Mesodermal cell (in vitro differentiated cells): Measurements from ENCODE around the gene OTOP3. TPM values are rescaled to one million over a fixed set of nuclear protein-coding genes. Genes with fewer than 3 reads are reported as not detected.

Source experiments
- H3K27ac ChIP-seq: 2 replicates; pipeline ENCODE4 v1.7.0; 2013; ENCODE audit warnings: mild to moderate bottlenecking, low read depth, low read length, moderate library complexity; ENCODE audit not compliant: severe bottlenecking
- H3K36me3 ChIP-seq: 2 replicates; pipeline ENCODE4 v1.7.1; 2013; ENCODE audit warnings: mild to moderate bottlenecking, low read length, moderate library complexity; ENCODE audit not compliant: control insufficient read depth, insufficient read depth
- H3K4me1 ChIP-seq: one replicate; pipeline ENCODE4 v1.7.1; 2013; ENCODE audit warnings: mild to moderate bottlenecking, low read length; ENCODE audit not compliant: insufficient read depth, control insufficient read depth, poor library complexity, severe bottlenecking
- H3K4me3 ChIP-seq: 2 replicates; pipeline ENCODE4 v1.7.0; 2013; ENCODE audit warnings: low read length, control low read depth, mild to moderate bottlenecking; ENCODE audit not compliant: insufficient read depth, poor library complexity, severe bottlenecking; ENCODE audit errors: extremely low read depth
- H3K9me3 ChIP-seq: 2 replicates; pipeline ENCODE4 v1.7.1; 2013; ENCODE audit warnings: mild to moderate bottlenecking, low read length, moderate library complexity; ENCODE audit not compliant: control insufficient read depth
- WGBS, 2 experiments: methylation state at CpG; one replicate each; pipeline ENCODE4 v1.1.5; 2013; ENCODE audit warnings: missing lambda C conversion rate in 2 of 2; ENCODE audit not compliant: insufficient coverage in 2 of 2; 5-methylcytosine and 5-hydroxymethylcytosine counted together
- polyA plus RNA-seq, 2 experiments: library from polyadenylated mRNA; stranded (reverse); fragments of 50-300 nt; gene quantifications; one replicate each; pipeline ENCODE4 v1.2.3, GENCODE V29; 2013

OTOP3 gene
- not detected for polyA plus RNA-seq (2013, experiment 1 of 2)
- polyA plus RNA-seq (2013, experiment 2 of 2) = not detected

GRCh38 chr17:74935585-74936469 is at the start of gene OTOP3:
TSS of gene OTOP3 (plus strand) at chr17:74935898. CDS start at chr17:74935922, 24 bp downstream.
- no peak within 1 kb of the TSS for H3K4me3 ChIP-seq

GRCh38 chr17:74888469-74888868 is 47.2 kb upstream of the OTOP3 start:
- Histone ChIP-seq H3K27ac (no peak overlapping the region), H3K9me3 (no peaks in the 10 kb centered on the region), H3K4me3 (no peak overlapping the region), H3K4me1 (no peaks in the 10 kb centered on the region), H3K36me3 (no peaks in the 10 kb centered on the region)
- 74 to 84% methylated on average over 8 to 9 of the region's 13 CpGs for WGBS, 2 experiments

More at GRCh38 chr17:74935585-74936469, at the start of gene OTOP3:
- Histone ChIP-seq H3K4me1 (peaks cover 3% of the 10 kb centered on the region), H3K27ac (no peak within 1 kb of the TSS), H3K36me3 (no peaks in the 10 kb centered on the region), H3K9me3 (no peaks in the 10 kb centered on the region)
- WGBS, 2 experiments = 6 to 8% methylated on average over 57 to 63 of the region's 78 CpGs

- Histone ChIP-seq H3K4me1 (no peaks in the 10 kb centered on the region), H3K27ac (no peak overlapping the region), H3K4me3 (no peak overlapping the region), H3K36me3 (no peaks in the 10 kb centered on the region), H3K9me3 (no peaks in the 10 kb centered on the region)
- WGBS, 2 experiments = 92 to 97% methylated on average over 6 to 7 of the region's 7 CpGs
Observed at GRCh38 chr17:74890554-74890953, 45.1 kb upstream of the OTOP3 start.

- H3K4me3 ChIP-seq = no peak overlapping the region
- H3K36me3 ChIP-seq = no peaks in the 10 kb centered on the region
- WGBS, 2 experiments = 86 to 91% methylated on average over 16 to 17 of the region's 20 CpGs
- H3K9me3 ChIP-seq = no peaks in the 10 kb centered on the region
- no peaks in the 10 kb centered on the region for H3K4me1 ChIP-seq
- no peak overlapping the region for H3K27ac ChIP-seq
Observed at GRCh38 chr17:74892013-74892841, 43.5 kb upstream of the OTOP3 start.

GRCh38 chr17:74892974-74893911 is 42.5 kb upstream of the OTOP3 start, which contains the start of gene FADS6:
TSS of gene FADS6 (minus strand) at chr17:74893633. CDS start at chr17:74893595, 38 bp downstream.
- WGBS, 2 experiments = 8 to 11% methylated on average over 59 to 73 of the region's 86 CpGs
- Histone ChIP-seq H3K27ac (no peak within 1 kb of the TSS), H3K36me3 (no peaks in the 10 kb centered on the region), H3K9me3 (no peaks in the 10 kb centered on the region), H3K4me1 (no peaks in the 10 kb centered on the region), H3K4me3 (peak within 1 kb of the TSS; percentile 31)

- Histone ChIP-seq H3K9me3 (no peaks in the 10 kb centered on the region), H3K4me1 (no peaks in the 10 kb centered on the region), H3K4me3 (peak overlapping the region; percentile 31), H3K27ac (no peak overlapping the region), H3K36me3 (no peaks in the 10 kb centered on the region)
- 32 to 37% methylated on average over 17 to 20 of the region's 22 CpGs for WGBS, 2 experiments
Observed at GRCh38 chr17:74893936-74894671, 41.6 kb upstream of the OTOP3 start.

- Histone ChIP-seq H3K4me3 (no peak overlapping the region), H3K36me3 (no peaks in the 10 kb centered on the region), H3K4me1 (no peaks in the 10 kb centered on the region), H3K27ac (no peak overlapping the region), H3K9me3 (no peaks in the 10 kb centered on the region)
- WGBS, 2 experiments = 83 to 87% methylated on average over 10 to 11 of the region's 11 CpGs
Observed at GRCh38 chr17:74898376-74898946, 37.2 kb upstream of the OTOP3 start.

- Histone ChIP-seq H3K4me1 (no peaks in the 10 kb centered on the region), H3K4me3 (no peak overlapping the region), H3K27ac (no peak overlapping the region), H3K36me3 (no peaks in the 10 kb centered on the region), H3K9me3 (no peaks in the 10 kb centered on the region)
- whole genome bisulfite sequencing, 2 experiments = 84 to 88% methylated on average over 5 to 7 of the region's 8 CpGs
Observed at GRCh38 chr17:74900208-74900607, 35.5 kb upstream of the OTOP3 start.

- Histone ChIP-seq H3K36me3 (no peaks in the 10 kb centered on the region), H3K4me1 (no peaks in the 10 kb centered on the region), H3K4me3 (no peak overlapping the region), H3K9me3 (no peaks in the 10 kb centered on the region), H3K27ac (no peak overlapping the region)
- WGBS, 2 experiments = 83 to 93% methylated on average over 9 to 10 of the region's 14 CpGs
Observed at GRCh38 chr17:74901353-74902135, 34.2 kb upstream of the OTOP3 start.
